ENCODE data around the gene CTAGE15.
"Not testable (repeated sequence)": the region's sequence is repeated elsewhere in the genome, so short reads cannot be mapped to it uniquely, and the experiment has no call there.

DNA sequence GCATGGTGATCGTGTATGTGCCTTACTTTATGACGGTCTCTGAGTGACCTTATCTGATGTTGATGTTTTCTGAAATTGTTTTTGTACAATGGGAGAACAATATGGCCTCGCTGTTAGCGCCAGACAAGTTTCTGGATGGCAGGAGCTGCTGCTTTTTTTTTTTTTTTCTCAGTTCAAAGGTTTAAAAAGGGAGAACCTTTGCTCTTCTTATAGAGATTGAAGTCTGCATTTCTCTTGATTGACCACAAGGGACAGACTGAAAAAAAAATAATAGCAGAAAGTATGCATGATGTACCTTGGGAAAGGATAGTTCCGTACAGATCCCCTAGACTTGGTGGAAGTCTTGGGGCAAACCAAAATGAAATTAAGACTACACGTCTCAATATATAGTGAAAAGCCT is 43.9 kb downstream of the CTAGE15 start:
- not testable (repeated sequence) for TF ChIP-seq NRF1 (conservative IDR thresholded peaks at IDR 0.05 in 1 of 2, IDR thresholded peaks at IDR 0.05 in 1 of 2); TAF9B (IDR thresholded peaks at IDR 0.05; ENCODE audit: partially characterized antibody); MAFK (IDR thresholded peaks at IDR 0.05; ENCODE audit: low read length); CHAMP1 (IDR thresholded peaks at IDR 0.05); ZBED1 (IDR thresholded peaks at IDR 0.05); CBFB (CRISPR knock-in tag; IDR thresholded peaks at IDR 0.05)
